ENCODE results near the gene LYZL1. TPM values are rescaled to one million over a fixed set of nuclear protein-coding genes. Genes with fewer than 3 reads are reported as not detected.

LYZL1 gene
- total RNA-seq, 1 donor from 2014 or later = not detected

GRCh38 chr10:29313071-29313470 is 24.2 kb downstream of the LYZL1 start:
- Histone ChIP-seq H3K9ac (no peak overlapping the region), H2AFZ (replicated peaks) (no peak overlapping the region), H3K27me3 (no peaks in the 10 kb centered on the region), H3K9me3 (ENCODE audit: low read depth) (no peaks in the 10 kb centered on the region), H3K27ac (no peak overlapping the region), H3K4me2 (no peak overlapping the region), H3K4me1 (no peaks in the 10 kb centered on the region), H4K20me1 (ENCODE audit: low read depth) (no peaks in the 10 kb centered on the region), H3K79me2 (ENCODE audit: low read depth) (no peaks in the 10 kb centered on the region), H3F3A (ENCODE audit: low read depth) (no peaks in the 10 kb centered on the region), H3K36me3 (no peaks in the 10 kb centered on the region), H3K4me3 (no peak overlapping the region)
- peaks cover 14% of the 10 kb centered on the region for H3K4me1 Mint-ChIP-seq
- peaks cover 11% of the 10 kb centered on the region for H3K27me3 Mint-ChIP-seq (ENCODE audit: insufficient read depth, low read depth)
- H3K36me3 Mint-ChIP-seq = peaks cover 2% of the 10 kb centered on the region
- no peak for DNase-seq (ENCODE audit: low spot score)
- TF ChIP-seq CTCF (IDR thresholded peaks at IDR 0.05) (no peak), EZH2phosphoT487 (IDR thresholded peaks at IDR 0.05) (no peak), EZH2 (IDR thresholded peaks at IDR 0.05) (no peak)
- peaks cover 14% of the 10 kb centered on the region for H3K9me3 Mint-ChIP-seq
- no peak overlapping the region for H3K27ac Mint-ChIP-seq
- no peak overlapping the region for H3K4me3 Mint-ChIP-seq

- Histone ChIP-seq H3K79me2 (ENCODE audit: low read depth) (no peaks in the 10 kb centered on the region), H3F3A (ENCODE audit: low read depth) (no peaks in the 10 kb centered on the region), H3K4me3 (no peak overlapping the region), H3K9me3 (ENCODE audit: low read depth) (no peaks in the 10 kb centered on the region), H3K27ac (no peak overlapping the region), H3K4me2 (no peak overlapping the region), H2AFZ (replicated peaks) (no peak overlapping the region), H3K4me1 (no peaks in the 10 kb centered on the region), H4K20me1 (ENCODE audit: low read depth) (no peaks in the 10 kb centered on the region), H3K36me3 (no peaks in the 10 kb centered on the region), H3K27me3 (no peaks in the 10 kb centered on the region), H3K9ac (no peak overlapping the region)
- Mint-ChIP-seq H3K27ac (no peak overlapping the region), H3K9me3 (peaks cover 14% of the 10 kb centered on the region), H3K27me3 (ENCODE audit: insufficient read depth, low read depth) (peaks cover 11% of the 10 kb centered on the region), H3K36me3 (peaks cover 2% of the 10 kb centered on the region), H3K4me1 (peaks cover 29% of the 10 kb centered on the region), H3K4me3 (no peak overlapping the region)
- TF ChIP-seq EZH2phosphoT487 (IDR thresholded peaks at IDR 0.05) = no peak
- no peak for TF ChIP-seq CTCF (IDR thresholded peaks at IDR 0.05)
- TF ChIP-seq EZH2 (IDR thresholded peaks at IDR 0.05) = no peak
- DNase-seq (ENCODE audit: low spot score) = no peak
Observed at GRCh38 chr10:29314726-29315125, 25.9 kb downstream of the LYZL1 start.

GRCh38 chr10:29315814-29316213 is 26.9 kb downstream of the LYZL1 start:
- Mint-ChIP-seq H3K4me3 (no peak overlapping the region), H3K9me3 (peaks cover 9% of the 10 kb centered on the region), H3K27me3 (ENCODE audit: insufficient read depth, low read depth) (peaks cover 11% of the 10 kb centered on the region), H3K4me1 (peaks cover 27% of the 10 kb centered on the region), H3K36me3 (peaks cover 2% of the 10 kb centered on the region), H3K27ac (no peak overlapping the region)
- Histone ChIP-seq H3K4me1 (no peaks in the 10 kb centered on the region), H3K27ac (no peak overlapping the region), H3K4me2 (no peak overlapping the region), H3K27me3 (no peaks in the 10 kb centered on the region), H3K9ac (no peak overlapping the region), H4K20me1 (ENCODE audit: low read depth) (no peaks in the 10 kb centered on the region), H3K79me2 (ENCODE audit: low read depth) (no peaks in the 10 kb centered on the region), H3K4me3 (no peak overlapping the region), H3K9me3 (ENCODE audit: low read depth) (no peaks in the 10 kb centered on the region), H3F3A (ENCODE audit: low read depth) (no peaks in the 10 kb centered on the region), H2AFZ (replicated peaks) (no peak overlapping the region), H3K36me3 (no peaks in the 10 kb centered on the region)
- no peak for DNase-seq (ENCODE audit: low spot score)
- TF ChIP-seq EZH2 (IDR thresholded peaks at IDR 0.05) (no peak), EZH2phosphoT487 (IDR thresholded peaks at IDR 0.05) (no peak), CTCF (IDR thresholded peaks at IDR 0.05) (no peak)

Measured in neural progenitor cell (in vitro differentiated cells).